ENCODE results near the gene SMG1. TPM values are rescaled to one million over a fixed set of nuclear protein-coding genes. Genes with fewer than 3 reads are reported as not detected.
"Not testable (repeated sequence)": the region's sequence is repeated elsewhere in the genome, so short reads cannot be mapped to it uniquely, and the experiment has no call there.

SMG1 gene
- total RNA-seq, 1 donor from 2014 or later: 30.7 TPM

GRCh38 chr16:18772171-18772570 is 154.0 kb downstream of the SMG1 start:
- not testable (repeated sequence) for DNase-seq (ENCODE audit: low read depth)

- not testable (repeated sequence) for DNase-seq (ENCODE audit: low read depth)
Observed at GRCh38 chr16:18770336-18770962, 155.8 kb downstream of the SMG1 start.

- peak; percentile 34 for DNase-seq (ENCODE audit: low read depth)
Observed at GRCh38 chr16:18767217-18767616, 159.0 kb downstream of the SMG1 start.

GRCh38 chr16:18762713-18763112 is 163.5 kb downstream of the SMG1 start:
- DNase-seq (ENCODE audit: low read depth): not testable (repeated sequence)

GRCh38 chr16:18759598-18760520 is 166.3 kb downstream of the SMG1 start:
- not testable (repeated sequence) for DNase-seq (ENCODE audit: low read depth)

- not testable (repeated sequence) for DNase-seq (ENCODE audit: low read depth)
Observed at GRCh38 chr16:18757960-18758660, 168.1 kb downstream of the SMG1 start.

- not testable (repeated sequence) for DNase-seq (ENCODE audit: low read depth)
Observed at GRCh38 chr16:18756639-18757038, 169.6 kb downstream of the SMG1 start.

Other genes starting within 250 kb of the SMG1 start
- 1,462 and 1,617 TPM in 2 replicates for gene RPS15A, start 136.1 kb downstream of the SMG1 start, total RNA-seq
- 94.5 and 101 TPM in 2 replicates for gene ARL6IP1, start 124.9 kb downstream of the SMG1 start, total RNA-seq
- 3.9 and 4.3 TPM in 2 replicates for gene TMC7, start 57.5 kb upstream of the SMG1 start, total RNA-seq
- 17.4 and 17.8 TPM in 2 replicates for gene COQ7, start 141.2 kb upstream of the SMG1 start, total RNA-seq
- gene ITPRIPL2, start 187.6 kb upstream of the SMG1 start, total RNA-seq: 26.1 and 26.6 TPM in 2 replicates
- 0.19 and 0.36 TPM in 2 replicates for gene SYT17, start 241.8 kb upstream of the SMG1 start, total RNA-seq